Hepatocyte (in vitro differentiated cells): ENCODE results near the gene SOST.

Source experiments
- CTCF ChIP-seq: fragments of 200-600 bp; sonication (generic); IDR thresholded peaks from 2 replicates; pipeline ENCODE4 v1.5.1; 2016; ENCODE audit warnings: antibody characterized with exemption, mild to moderate bottlenecking; ENCODE audit not compliant: poor library complexity
- EZH2 ChIP-seq: fragments of 200-600 bp; sonication (generic); IDR thresholded peaks from 2 replicates; pipeline ENCODE4 v1.6.1; 2016; ENCODE audit warnings: antibody characterized with exemption, mild to moderate bottlenecking, borderline replicate concordance

GRCh38 chr17:43766413-43767052 lies 7.9 kb upstream of the SOST start:
- peak; percentile 63 for TF ChIP-seq CTCF
- TF ChIP-seq EZH2 = no peak
